H9 (cell line): ENCODE data around the gene PFDN5. TPM values are rescaled to one million over a fixed set of nuclear protein-coding genes. Genes with fewer than 3 reads are reported as not detected.

Experiments
- DNase-seq: peaks from one replicate; pipeline ENCODE4 v3.0.0-alpha.2; 2017
- H2AFZ ChIP-seq: one replicate; pipeline ENCODE4 v1.6.1; 2013; ENCODE audit warnings: mild to moderate bottlenecking, low read length, control low read depth, moderate library complexity
- H2AK5ac ChIP-seq: 2 replicates; pipeline ENCODE4 v1.6.1; 2013; ENCODE audit warnings: low read length, control low read depth, mixed read lengths; ENCODE audit not compliant: insufficient read length
- H2BK120ac ChIP-seq: one replicate; pipeline ENCODE4 v1.6.1; 2013; ENCODE audit warnings: low read depth, mild to moderate bottlenecking, low read length, control low read depth, inconsistent platforms; ENCODE audit not compliant: poor library complexity, severe bottlenecking
- H2BK12ac ChIP-seq: 2 replicates; pipeline ENCODE4 v1.6.1; 2013; ENCODE audit warnings: low read length, control low read depth, mixed read lengths, low read depth; ENCODE audit not compliant: insufficient read length
- H2BK15ac ChIP-seq: 2 replicates; pipeline ENCODE4 v1.6.1; 2013; ENCODE audit warnings: low read depth, low read length, control low read depth
- H2BK20ac ChIP-seq: one replicate; pipeline ENCODE4 v1.6.1; 2013; ENCODE audit warnings: low read depth, mild to moderate bottlenecking, low read length, control low read depth, inconsistent platforms; ENCODE audit not compliant: poor library complexity, severe bottlenecking
- H2BK5ac ChIP-seq: 2 replicates; pipeline ENCODE4 v1.6.1; 2013; ENCODE audit warnings: low read length, control low read depth, mixed read lengths; ENCODE audit not compliant: insufficient read length
- H3K14ac ChIP-seq: 2 replicates; pipeline ENCODE4 v1.6.1; 2013; ENCODE audit warnings: low read length, control low read depth; ENCODE audit not compliant: insufficient read depth
- H3K18ac ChIP-seq: 2 replicates; pipeline ENCODE4 v1.6.1; 2013; ENCODE audit warnings: low read depth, mild to moderate bottlenecking, mixed read lengths, low read length, control low read depth; ENCODE audit not compliant: insufficient read length
- H3K23ac ChIP-seq: 2 replicates; pipeline ENCODE4 v1.6.1; 2013; ENCODE audit warnings: low read length, control low read depth, mixed read lengths, low read depth; ENCODE audit not compliant: insufficient read length
- H3K23me2 ChIP-seq: 2 replicates; pipeline ENCODE4 v1.6.1; 2013; ENCODE audit warnings: low read depth, mild to moderate bottlenecking, mixed read lengths, low read length, control low read depth; ENCODE audit not compliant: insufficient read length, poor library complexity, severe bottlenecking
- H3K27ac ChIP-seq: 2 replicates; pipeline ENCODE4 v1.5.1; 2013; ENCODE audit warnings: low read length, control low read depth, mixed read lengths, low read depth; ENCODE audit not compliant: insufficient read length
- H3K27me3 ChIP-seq: 2 replicates; pipeline ENCODE4 v1.6.1; 2013; ENCODE audit warnings: low read length, control low read depth, inconsistent platforms; ENCODE audit not compliant: insufficient read depth
- H3K4ac ChIP-seq: 2 replicates; pipeline ENCODE4 v1.6.1; 2013; ENCODE audit warnings: low read depth, mild to moderate bottlenecking, control low read depth, inconsistent platforms, low read length, moderate library complexity
- H3K4me1 ChIP-seq: 2 replicates; pipeline ENCODE4 v1.6.1; 2013; ENCODE audit warnings: low read length, control low read depth, inconsistent platforms; ENCODE audit not compliant: insufficient read depth
- H3K4me2 ChIP-seq: 2 replicates; pipeline ENCODE4 v1.6.1; 2013; ENCODE audit warnings: low read length, control low read depth, mixed read lengths; ENCODE audit not compliant: insufficient read length, insufficient read depth
- H3K56ac ChIP-seq: 2 replicates; pipeline ENCODE4 v1.6.1; 2013; ENCODE audit warnings: low read depth, mild to moderate bottlenecking, mixed read lengths, low read length, control low read depth; ENCODE audit not compliant: insufficient read length
- H3K79me1 ChIP-seq: 2 replicates; pipeline ENCODE4 v1.6.1; 2013; ENCODE audit warnings: low read depth, mild to moderate bottlenecking, moderate library complexity, low read length, control low read depth, inconsistent platforms; ENCODE audit not compliant: insufficient read depth, poor library complexity, severe bottlenecking
- H3K79me2 ChIP-seq: 2 replicates; pipeline ENCODE4 v1.6.1; 2013; ENCODE audit warnings: low read length, control low read depth, inconsistent platforms; ENCODE audit not compliant: insufficient read depth
- H3K9ac ChIP-seq: 2 replicates; pipeline ENCODE4 v1.6.1; 2013; ENCODE audit warnings: low read length, control low read depth, mixed read lengths; ENCODE audit not compliant: insufficient read length; ENCODE audit errors: extremely low read depth
- H3K9me3 ChIP-seq: one replicate; pipeline ENCODE4 v1.6.1; 2013; ENCODE audit warnings: low read depth, low read length, inconsistent platforms; ENCODE audit not compliant: control insufficient read depth
- H3T11ph ChIP-seq: one replicate; pipeline ENCODE4 v1.6.1; 2013; ENCODE audit warnings: mild to moderate bottlenecking, low read length, control low read depth, inconsistent platforms
- H4K20me1 ChIP-seq: one replicate; pipeline ENCODE4 v1.6.1; 2013; ENCODE audit not compliant: control insufficient read depth, insufficient read length, insufficient read depth
- H4K5ac ChIP-seq: 2 replicates; pipeline ENCODE4 v1.6.1; 2013; ENCODE audit warnings: low read depth, mild to moderate bottlenecking, mixed read lengths, low read length, control low read depth; ENCODE audit not compliant: insufficient read length
- H4K8ac ChIP-seq: replicated peaks from 2 replicates; pipeline ENCODE4 v1.6.1; 2013; ENCODE audit warnings: low read length, control low read depth, mixed read lengths, low read depth; ENCODE audit not compliant: insufficient read length
- H4K91ac ChIP-seq: 2 replicates; pipeline ENCODE4 v1.6.1; 2013; ENCODE audit warnings: low read depth, mild to moderate bottlenecking, moderate library complexity, mixed read lengths, low read length, control low read depth; ENCODE audit not compliant: insufficient read length
- H3K27ac Mint-ChIP-seq, 3 experiments: 2 replicates in 2 of 3; 3 replicates in 1 of 3; pipeline ENCODE4 v1.8.0; 2020 to 2021; ENCODE audit warnings: mixed read lengths in 3 of 3, mild to moderate bottlenecking in 1 of 3, moderate library complexity in 1 of 3
- H3K27me3 Mint-ChIP-seq: 2 replicates; pipeline ENCODE4 v1.8.0; 2021; ENCODE audit warnings: low read depth, mild to moderate bottlenecking, moderate library complexity, mixed read lengths
- H3K36me3 Mint-ChIP-seq, 3 experiments: 2 replicates in 2 of 3; 3 replicates in 1 of 3; pipeline ENCODE4 v1.8.0; 2020 to 2021; ENCODE audit warnings: low read depth in 3 of 3, mixed read lengths in 3 of 3; ENCODE audit not compliant: insufficient read depth in 1 of 3
- H3K4me1 Mint-ChIP-seq, 2 experiments: 2 replicates each; pipeline ENCODE4 v1.8.0; 2020; ENCODE audit warnings: mixed read lengths in 2 of 2
- H3K4me3 Mint-ChIP-seq, 2 experiments: 2 replicates in 1 of 2; 3 replicates in 1 of 2; pipeline ENCODE4 v1.8.0; 2020 to 2021; ENCODE audit warnings: mild to moderate bottlenecking in 2 of 2, mixed read lengths in 2 of 2, moderate library complexity in 1 of 2
- H3K9me3 Mint-ChIP-seq, 2 experiments: 2 replicates in 1 of 2; 3 replicates in 1 of 2; pipeline ENCODE4 v1.8.0; 2020; ENCODE audit warnings: mild to moderate bottlenecking in 2 of 2, mixed read lengths in 2 of 2, moderate library complexity in 1 of 2
- WGBS: extraction: QIAGEN DNeasy Blood & Tissue Kit; methylation state at CpG from one replicate; pipeline ENCODE4 v1.1.7; 2013; ENCODE audit warnings: missing lambda C conversion rate, low lambda C conversion rate, mixed read lengths; ENCODE audit not compliant: insufficient read length; ENCODE audit errors: extremely low coverage; 5-methylcytosine and 5-hydroxymethylcytosine counted together
- total RNA-seq: library from RNA; stranded (reverse); gene quantifications from 2 replicates; pipeline ENCODE4 v1.2.1, GENCODE V29; 2021
- TF ChIP-seq, protein P1 (sequence below): fragments of 200-600 bp; sonication (generic); conservative IDR thresholded peaks from 3 replicates; pipeline ENCODE4 v1.8.0; 2021; ENCODE audit warnings: antibody characterized with exemption, mild to moderate bottlenecking

PFDN5 gene
- total RNA-seq, 1 experiment from 2014 or later: 285 TPM

- Histone ChIP-seq H3K4me2 (peak overlapping the region; percentile 27), H3K4ac (no peak overlapping the region), H3K79me2 (no peaks in the 10 kb centered on the region), H3K23me2 (peaks cover 20% of the 10 kb centered on the region), H3K56ac (no peak overlapping the region), H2BK15ac (no peak overlapping the region), H3K9me3 (no peaks in the 10 kb centered on the region), H3K4me1 (no peaks in the 10 kb centered on the region), H3K23ac (no peak overlapping the region), H2AFZ (no peak overlapping the region), H3T11ph (no peak overlapping the region), H2BK12ac (no peak overlapping the region), H3K27ac (no peak overlapping the region), H2BK20ac (no peak overlapping the region), H4K8ac (no peak overlapping the region), H3K18ac (no peak overlapping the region), H3K27me3 (peaks cover 15% of the 10 kb centered on the region), H4K20me1 (no peaks in the 10 kb centered on the region), H2BK5ac (no peak overlapping the region), H2AK5ac (no peak overlapping the region), H2BK120ac (no peak overlapping the region), H3K79me1 (no peaks in the 10 kb centered on the region), H3K9ac (no peak overlapping the region), H3K14ac (no peak overlapping the region), H4K91ac (no peak overlapping the region), H4K5ac (no peak overlapping the region)
- no CpG with 5 or more reads among the region's 50 CpGs for WGBS
- no peaks in the 10 kb centered on the region; a peak in 1 of 5 replicates for H3K9me3 Mint-ChIP-seq
- TF ChIP-seq, protein P1, sequence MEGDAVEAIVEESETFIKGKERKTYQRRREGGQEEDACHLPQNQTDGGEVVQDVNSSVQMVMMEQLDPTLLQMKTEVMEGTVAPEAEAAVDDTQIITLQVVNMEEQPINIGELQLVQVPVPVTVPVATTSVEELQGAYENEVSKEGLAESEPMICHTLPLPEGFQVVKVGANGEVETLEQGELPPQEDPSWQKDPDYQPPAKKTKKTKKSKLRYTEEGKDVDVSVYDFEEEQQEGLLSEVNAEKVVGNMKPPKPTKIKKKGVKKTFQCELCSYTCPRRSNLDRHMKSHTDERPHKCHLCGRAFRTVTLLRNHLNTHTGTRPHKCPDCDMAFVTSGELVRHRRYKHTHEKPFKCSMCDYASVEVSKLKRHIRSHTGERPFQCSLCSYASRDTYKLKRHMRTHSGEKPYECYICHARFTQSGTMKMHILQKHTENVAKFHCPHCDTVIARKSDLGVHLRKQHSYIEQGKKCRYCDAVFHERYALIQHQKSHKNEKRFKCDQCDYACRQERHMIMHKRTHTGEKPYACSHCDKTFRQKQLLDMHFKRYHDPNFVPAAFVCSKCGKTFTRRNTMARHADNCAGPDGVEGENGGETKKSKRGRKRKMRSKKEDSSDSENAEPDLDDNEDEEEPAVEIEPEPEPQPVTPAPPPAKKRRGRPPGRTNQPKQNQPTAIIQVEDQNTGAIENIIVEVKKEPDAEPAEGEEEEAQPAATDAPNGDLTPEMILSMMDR: no peak
- DNase-seq: peak; percentile 60
- H3K27ac Mint-ChIP-seq: no peak overlapping the region
- peaks cover 77% of the 10 kb centered on the region for H3K27me3 Mint-ChIP-seq
- H3K4me3 Mint-ChIP-seq: peak overlapping the region; percentile 55 to 82
- peaks cover 27 to 46% of the 10 kb centered on the region in 2 experiments for H3K4me1 Mint-ChIP-seq
- peaks cover 0 to 1% (median 0%) of the 10 kb centered on the region in 3 experiments; a peak in 2 of 7 replicates for H3K36me3 Mint-ChIP-seq
These were observed 30.2 kb downstream of the PFDN5 start for GRCh38 chr12:53325511-53326061.
